Loucy (cell line): ENCODE results near the gene TECPR2.

Source experiments
- H2AFZ ChIP-seq: fragments of 200-600 bp; sonication (generic); 2 replicates; pipeline ENCODE4 v1.6.0; 2016; ENCODE audit warnings: antibody characterized with exemption, mild to moderate bottlenecking, low read length, moderate library complexity
- H3F3A ChIP-seq: fragments of 200-600 bp; 2 replicates; pipeline ENCODE4 v1.6.0; 2016; ENCODE audit warnings: antibody characterized with exemption, low read depth, mild to moderate bottlenecking
- H3K27me3 ChIP-seq: fragments of 200-600 bp; sonication (generic); 2 replicates; pipeline ENCODE4 v1.6.1; 2014; ENCODE audit warnings: low read length, mild to moderate bottlenecking; ENCODE audit not compliant: insufficient read depth, poor library complexity, severe bottlenecking
- H3K36me3 ChIP-seq: fragments of 200-600 bp; sonication (generic); 2 replicates; pipeline ENCODE4 v1.6.1; 2016; ENCODE audit warnings: low read length; ENCODE audit not compliant: insufficient read depth
- H3K4me1 ChIP-seq: fragments of 200-600 bp; sonication (generic); 2 replicates; pipeline ENCODE4 v1.5.1; 2014; ENCODE audit warnings: low read length, mild to moderate bottlenecking; ENCODE audit not compliant: insufficient read depth, poor library complexity, severe bottlenecking
- H3K4me2 ChIP-seq: fragments of 200-600 bp; sonication (generic); 2 replicates; pipeline ENCODE4 v1.6.0; 2014; ENCODE audit warnings: antibody characterized with exemption, low read length, low read depth, mild to moderate bottlenecking; ENCODE audit not compliant: poor library complexity, severe bottlenecking
- H3K4me3 ChIP-seq: fragments of 200-600 bp; sonication (generic); 2 replicates; pipeline ENCODE4 v1.5.1; 2014; ENCODE audit warnings: low read length, mild to moderate bottlenecking, mixed read lengths; ENCODE audit not compliant: poor library complexity, severe bottlenecking
- H3K79me2 ChIP-seq: fragments of 200-600 bp; sonication (generic); 2 replicates; pipeline ENCODE4 v1.6.1; 2014; ENCODE audit warnings: low read length; ENCODE audit not compliant: insufficient read depth
- H3K9ac ChIP-seq: fragments of 200-600 bp; sonication (generic); 2 replicates; pipeline ENCODE4 v1.6.0; 2014; ENCODE audit warnings: mild to moderate bottlenecking, low read depth, low read length, moderate library complexity; ENCODE audit not compliant: poor library complexity, severe bottlenecking
- H3K9me2 ChIP-seq: fragments of 200-600 bp; sonication (generic); replicated peaks from 2 replicates; pipeline ENCODE4 v1.6.1; 2016; ENCODE audit warnings: low read depth, low read length, mixed read lengths
- H3K9me3 ChIP-seq: fragments of 200-600 bp; sonication (generic); 2 replicates; pipeline ENCODE4 v1.6.1; 2014; ENCODE audit warnings: mild to moderate bottlenecking, antibody characterized with exemption, low read length, low read depth; ENCODE audit not compliant: insufficient read depth
- H4K20me1 ChIP-seq: fragments of 200-600 bp; sonication (generic); 2 replicates; pipeline ENCODE4 v1.6.0; 2014; ENCODE audit warnings: antibody characterized with exemption, low read length, mild to moderate bottlenecking; ENCODE audit not compliant: insufficient read depth, poor library complexity, severe bottlenecking
- CTCF ChIP-seq: fragments of 200-600 bp; sonication (generic); conservative IDR thresholded peaks from 2 replicates; pipeline ENCODE4 v1.5.1; 2014; ENCODE audit warnings: mild to moderate bottlenecking, antibody characterized with exemption, low read length
- EZH2phosphoT487 ChIP-seq: fragments of 200-600 bp; IDR thresholded peaks from 2 replicates; pipeline ENCODE4 v1.6.1; 2018; ENCODE audit warnings: antibody characterized with exemption, mild to moderate bottlenecking, moderate library complexity, borderline replicate concordance

The TECPR2 gene

GRCh38 chr14:102497998-102498677 is 135.4 kb downstream of the TECPR2 start:
- no peaks in the 10 kb centered on the region for H3K27me3 ChIP-seq
- no peak for TF ChIP-seq EZH2phosphoT487
- TF ChIP-seq CTCF: peak; percentile 34; the same call in 1 of the 2 replicates
- no peaks in the 10 kb centered on the region for H4K20me1 ChIP-seq
- H3K36me3 ChIP-seq: no peaks in the 10 kb centered on the region
- no peak overlapping the region for H2AFZ ChIP-seq
- H3K4me3 ChIP-seq: no peak overlapping the region
- H3K79me2 ChIP-seq: no peaks in the 10 kb centered on the region
- peaks cover 9% of the 10 kb centered on the region for H3K4me1 ChIP-seq
- H3K9me3 ChIP-seq: no peaks in the 10 kb centered on the region
- H3K9me2 ChIP-seq: no peaks in the 10 kb centered on the region
- no peak overlapping the region for H3K4me2 ChIP-seq
- H3K9ac ChIP-seq: no peak overlapping the region
- no peaks in the 10 kb centered on the region for H3F3A ChIP-seq

GRCh38 chr14:102498678-102499265 is 136.0 kb downstream of the TECPR2 start:
- Histone ChIP-seq H3K27me3 (no peaks in the 10 kb centered on the region), H3K4me3 (no peak overlapping the region), H3K9me3 (no peaks in the 10 kb centered on the region), H3K9ac (no peak overlapping the region), H3K4me1 (peaks cover 9% of the 10 kb centered on the region), H3F3A (no peaks in the 10 kb centered on the region), H2AFZ (no peak overlapping the region), H3K9me2 (no peaks in the 10 kb centered on the region), H3K79me2 (no peaks in the 10 kb centered on the region), H3K4me2 (no peak overlapping the region), H3K36me3 (no peaks in the 10 kb centered on the region), H4K20me1 (no peaks in the 10 kb centered on the region)
- TF ChIP-seq CTCF: no peak
- no peak for TF ChIP-seq EZH2phosphoT487

GRCh38 chr14:102499401-102500157 is 136.8 kb downstream of the TECPR2 start:
- Histone ChIP-seq H3K4me1 (peaks cover 9% of the 10 kb centered on the region), H3K79me2 (no peaks in the 10 kb centered on the region), H3K4me3 (no peak overlapping the region), H4K20me1 (no peaks in the 10 kb centered on the region), H3K27me3 (no peaks in the 10 kb centered on the region), H3K9me3 (no peaks in the 10 kb centered on the region), H3K36me3 (no peaks in the 10 kb centered on the region), H3K4me2 (no peak overlapping the region), H3F3A (no peaks in the 10 kb centered on the region), H2AFZ (no peak overlapping the region), H3K9me2 (no peaks in the 10 kb centered on the region), H3K9ac (no peak overlapping the region)
- TF ChIP-seq EZH2phosphoT487 (no peak), CTCF (no peak)
